D341Med (cell line): ENCODE data around the gene VPS26C.
A peak's percentile ranks its signal among the peaks of the same experiment; 100 is the strongest.
"Not testable (repeated sequence)": the region's sequence is repeated elsewhere in the genome, so short reads cannot be mapped to it uniquely, and the experiment has no call there.

ENCODE experiments used
- DNase-seq: peaks from one replicate; pipeline ENCODE4 v3.0.0; 2012; ENCODE audit warnings: low spot score

The VPS26C gene

GRCh38 chr21:37267269-37268185 is at the start of gene VPS26C:
Gene VPS26C (minus strand): TSS chr21:37267334. CDS start chr21:37267294, 40 bp downstream.
- peak; percentile 92 for DNase-seq

- not testable (repeated sequence) for DNase-seq
Observed at GRCh38 chr21:37316072-37316471, 48.9 kb upstream of the VPS26C start.

- no peak for DNase-seq
Observed at GRCh38 chr21:37300114-37300751, 33.1 kb upstream of the VPS26C start.

- DNase-seq: no peak
Observed at GRCh38 chr21:37297364-37297763, 30.2 kb upstream of the VPS26C start.

DNA sequence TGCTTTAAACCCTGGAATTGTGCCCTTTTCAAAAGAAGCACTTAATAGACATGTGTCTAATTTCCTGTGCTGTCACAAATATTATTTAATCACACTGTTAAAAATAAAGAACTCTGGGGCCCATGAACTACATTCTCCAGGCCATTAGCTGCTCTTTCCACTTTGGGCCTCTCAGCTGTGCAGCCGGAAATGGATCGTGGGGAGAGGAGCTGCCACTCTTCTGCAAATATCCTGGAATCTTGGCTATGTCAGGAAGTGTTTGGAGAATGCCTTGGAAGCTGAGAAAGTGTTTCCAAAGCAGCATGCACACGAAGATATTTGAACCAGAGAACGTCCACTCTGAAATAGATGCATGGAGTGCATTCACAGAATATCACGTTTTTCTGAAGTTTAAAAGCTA is 27.5 kb upstream of the VPS26C start:
- no peak for DNase-seq

- DNase-seq: no peak
Observed at GRCh38 chr21:37292941-37293340, 25.8 kb upstream of the VPS26C start.

DNA sequence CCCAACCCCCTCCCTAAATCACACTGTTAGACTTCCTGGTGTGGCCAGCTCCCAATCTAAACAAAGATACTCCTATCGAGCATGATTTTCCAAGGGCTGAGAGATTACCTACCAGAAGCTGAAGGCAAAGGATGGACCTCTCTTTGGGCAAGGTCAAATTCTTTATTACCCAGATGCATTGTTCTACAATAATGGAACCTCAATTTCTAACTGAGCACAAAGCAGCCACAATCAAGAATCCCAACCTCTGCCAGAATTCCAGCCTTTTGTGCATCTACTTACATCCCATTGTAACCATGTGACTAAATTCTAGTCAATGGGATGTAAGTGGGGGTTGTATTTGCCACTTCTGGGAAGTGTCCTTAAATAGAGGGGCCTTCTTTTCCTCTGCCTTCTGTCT is 24.9 kb upstream of the VPS26C start:
- DNase-seq: no peak

DNA sequence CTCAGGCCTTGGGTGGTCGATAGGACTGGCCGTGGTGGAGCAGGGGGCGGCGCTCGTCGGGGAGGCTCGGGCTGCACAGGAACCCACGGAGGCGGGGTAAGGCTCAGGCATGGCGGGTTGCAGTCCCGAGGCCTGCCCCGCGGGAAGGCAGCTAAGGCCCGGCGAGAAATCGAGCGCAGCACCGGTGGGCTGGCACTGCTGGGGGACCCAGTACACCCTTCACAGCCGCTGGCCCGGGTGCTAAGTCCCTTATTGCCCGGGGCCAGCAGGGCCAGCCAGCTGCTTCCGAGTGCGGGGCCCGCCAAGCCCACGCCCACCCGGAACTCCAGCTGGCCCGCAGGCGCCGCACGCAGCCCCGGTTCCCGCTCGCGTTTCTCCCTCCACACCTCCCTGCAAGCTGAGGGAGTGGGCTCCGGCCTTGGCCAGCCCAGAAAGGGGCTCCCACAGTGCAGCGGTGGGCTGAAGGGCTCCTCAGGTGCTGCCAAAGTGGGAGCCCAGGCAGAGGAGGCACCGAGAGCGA is 16.1 kb upstream of the VPS26C start:
- DNase-seq: not testable (repeated sequence)

DNA sequence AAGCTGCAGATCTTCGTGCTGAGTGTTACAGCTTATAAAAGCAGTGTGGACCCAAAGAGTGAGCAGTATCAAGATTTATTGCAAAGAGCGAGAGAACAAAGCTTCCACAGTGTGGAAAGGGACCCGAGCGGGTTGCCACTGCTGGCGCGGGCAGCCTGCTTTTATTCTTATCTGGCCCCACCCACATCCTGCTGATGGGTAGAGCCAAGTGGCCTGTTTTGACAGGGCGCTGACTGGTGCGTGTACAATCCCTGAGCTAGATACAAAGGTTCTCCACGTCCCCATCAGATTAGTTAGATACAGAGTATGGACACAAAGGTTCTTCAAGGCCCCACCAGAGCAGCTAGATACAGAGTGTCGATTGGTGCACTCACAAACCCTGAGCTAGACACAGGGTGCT is 15.5 kb upstream of the VPS26C start:
- not testable (repeated sequence) for DNase-seq

- DNase-seq: no peak
Observed at GRCh38 chr21:37281993-37282392, 14.9 kb upstream of the VPS26C start.

DNA sequence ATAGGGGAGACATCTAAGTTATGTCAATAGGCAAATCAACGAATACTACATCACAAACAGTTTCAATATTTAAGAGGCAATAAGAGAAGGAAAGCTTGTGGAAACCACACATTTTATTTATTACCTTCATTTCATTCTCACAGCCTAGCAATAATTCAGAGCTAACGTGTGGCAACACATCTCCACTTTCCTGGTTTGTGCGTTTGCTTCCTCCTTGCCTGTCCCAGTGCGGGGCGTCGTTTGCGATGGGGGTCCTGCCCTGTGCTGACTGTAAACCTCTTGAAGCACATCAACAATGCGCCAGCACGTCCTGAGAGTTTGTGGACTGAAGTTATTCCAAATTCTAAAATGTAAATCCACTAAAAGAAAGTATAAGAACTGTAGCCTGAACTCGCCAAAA is 14.4 kb upstream of the VPS26C start:
- no peak for DNase-seq

DNA sequence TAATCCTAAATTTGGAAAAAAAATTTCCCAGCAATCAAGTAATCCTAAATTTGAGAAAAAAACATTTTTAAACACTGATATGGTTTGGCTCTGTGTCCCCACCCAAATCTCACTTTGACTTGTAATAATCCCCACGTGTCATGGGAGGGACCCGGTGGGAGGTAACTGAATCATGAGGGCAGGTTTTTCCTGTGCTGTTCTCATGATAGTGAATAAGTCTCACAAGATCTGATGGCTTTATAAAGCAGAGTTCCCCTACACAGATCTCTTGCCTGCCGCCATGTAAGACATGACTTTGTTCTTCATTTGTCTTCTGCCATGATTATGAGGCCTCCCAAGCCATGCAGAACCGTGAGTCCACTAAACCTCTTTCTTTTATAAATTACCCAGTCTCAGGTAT is 12.1 kb upstream of the VPS26C start:
- DNase-seq: not testable (repeated sequence)

DNA sequence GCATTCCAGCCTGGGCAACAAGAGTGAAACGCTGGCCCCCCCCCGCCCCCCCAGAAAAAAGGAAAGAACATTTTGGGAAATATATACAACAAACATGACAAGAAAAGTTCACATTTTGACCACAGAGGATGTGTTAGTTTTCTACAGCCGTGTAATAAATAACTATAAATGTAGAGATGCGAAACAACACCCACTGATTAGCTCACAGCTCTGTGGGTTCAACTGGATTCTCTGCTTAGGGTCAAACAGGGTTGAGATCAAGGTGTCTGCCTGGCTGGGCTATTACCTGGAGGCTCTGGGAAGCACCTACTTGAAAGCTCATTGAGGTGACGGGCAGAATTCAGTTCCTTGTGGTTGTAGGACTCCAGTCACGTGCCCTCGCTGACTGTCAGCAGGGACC is 11.1 kb upstream of the VPS26C start:
- DNase-seq: no peak

GRCh38 chr21:37276377-37276776 is 9.2 kb upstream of the VPS26C start:
- DNase-seq: no peak

- no peak for DNase-seq
Observed at GRCh38 chr21:37273911-37274690, 7.0 kb upstream of the VPS26C start.

GRCh38 chr21:37273440-37273839 is 6.3 kb upstream of the VPS26C start:
- DNase-seq: no peak

GRCh38 chr21:37272897-37273296 is 5.8 kb upstream of the VPS26C start:
- DNase-seq: no peak

DNA sequence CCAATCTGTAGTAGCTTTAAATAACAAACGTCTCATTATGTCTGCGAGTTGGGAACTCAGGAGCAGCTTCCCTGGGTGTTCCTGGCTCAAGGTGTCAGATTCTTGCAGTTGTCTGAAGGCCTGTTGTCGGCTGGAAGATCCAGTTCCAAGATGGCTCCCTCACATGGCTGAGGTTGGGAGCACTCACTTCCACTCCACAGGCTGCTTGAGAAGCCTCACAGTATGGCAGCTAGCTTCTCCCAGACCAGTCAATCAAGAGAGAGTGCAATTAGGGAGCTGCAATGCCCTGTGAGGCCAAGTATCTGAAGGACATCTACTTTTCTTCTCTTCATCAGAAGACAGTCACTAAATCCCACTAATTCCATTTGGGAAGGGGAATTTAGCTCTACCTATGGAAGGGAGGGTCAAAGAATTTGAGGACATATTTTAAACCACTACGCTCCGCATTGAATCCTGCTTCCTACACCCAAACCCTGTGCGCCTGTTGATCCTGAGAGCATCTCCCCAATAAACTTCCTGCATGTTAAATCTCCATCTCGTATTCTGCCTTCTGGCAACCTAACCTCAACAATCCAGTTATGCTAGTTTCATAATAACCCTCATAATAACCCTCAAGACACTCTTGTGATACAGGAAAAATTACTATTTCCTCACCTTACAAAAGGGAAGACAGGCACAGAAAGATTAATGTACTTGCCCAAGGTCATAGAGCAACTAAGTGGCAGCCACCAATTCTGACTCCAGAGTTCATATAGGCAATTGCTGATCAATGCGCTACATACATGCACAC is 3.6 kb upstream of the VPS26C start:
- DNase-seq: no peak

DNA sequence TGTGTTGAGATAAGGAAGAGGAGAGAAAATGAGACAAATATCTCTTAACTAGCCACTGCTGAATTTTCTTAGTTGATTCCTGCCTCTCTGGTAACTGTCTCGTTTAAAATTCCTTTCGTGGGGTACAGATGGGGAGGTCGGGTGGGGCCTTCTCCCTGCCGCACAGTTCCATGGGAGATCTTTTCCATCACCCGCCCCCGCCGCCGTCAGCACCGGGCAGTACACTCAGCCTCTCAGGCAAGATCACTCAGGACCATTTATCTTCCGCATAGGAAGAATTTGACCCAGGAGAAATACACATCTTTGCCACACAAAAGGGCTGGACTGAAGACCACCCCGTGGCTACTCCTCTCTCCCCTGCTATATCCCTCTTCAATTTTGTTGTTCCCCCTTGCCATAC is 2.3 kb upstream of the VPS26C start:
- no peak for DNase-seq

GRCh38 chr21:37268186-37268503 is 1.0 kb upstream of the VPS26C start:
- DNase-seq: no peak

DNA sequence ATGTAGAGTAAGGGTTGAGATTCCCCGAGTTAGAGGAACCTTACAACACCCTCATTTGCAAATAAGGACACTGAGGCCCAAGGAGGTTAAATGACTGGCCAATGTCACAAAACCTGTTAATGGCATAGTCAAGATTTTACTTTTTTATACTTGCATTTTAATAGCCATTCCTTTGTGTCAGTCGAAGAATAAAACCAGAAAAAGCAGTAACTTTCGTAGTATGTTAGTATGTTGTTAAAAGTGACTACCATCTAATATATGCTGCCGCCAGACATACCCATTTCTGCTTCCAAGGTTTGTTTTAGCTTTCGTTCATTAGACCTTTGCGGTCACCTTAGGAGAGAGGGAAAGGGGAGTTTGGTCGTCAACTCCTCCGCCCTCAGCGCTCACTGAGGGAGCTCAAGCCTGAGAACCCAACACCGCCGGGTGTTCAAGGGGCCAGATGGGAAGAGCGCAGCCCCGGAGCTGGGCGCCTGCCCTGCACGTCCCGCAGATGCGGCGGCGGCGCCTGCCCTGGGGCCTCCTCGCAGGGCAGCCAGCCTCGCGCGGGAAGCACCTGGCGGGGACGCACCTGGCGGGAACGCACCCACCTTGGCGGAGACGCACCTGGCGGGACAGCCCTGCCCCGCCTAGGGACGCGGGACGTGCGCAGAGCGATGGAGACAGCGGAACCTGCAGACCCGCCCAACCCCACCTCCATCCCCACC is 466 bp downstream of the VPS26C start:
- peak; percentile 67 for DNase-seq
